ENCODE measurements around the gene MRPL27.

GRCh38 chr17:50382931-50383330 lies 9.9 kb upstream of the MRPL27 start:
- TF ChIP-seq CTCF (conservative IDR thresholded peaks at IDR 0.05; ENCODE audit: low read length): no peak
- no peak for TF ChIP-seq EZH2phosphoT487 (IDR thresholded peaks at IDR 0.05; ENCODE audit: borderline replicate concordance, low read depth, low read length)

Data from OCI-LY7 (cell line).